MG63 (cell line): Measurements from ENCODE around the gene USP53. TPM values are rescaled to one million over a fixed set of nuclear protein-coding genes. Genes with fewer than 3 reads are reported as not detected.

Experiments
- DNase-seq: peaks from one replicate; pipeline ENCODE4 v3.0.0-alpha.2; 2020
- H3K27me3 ChIP-seq: fragments of 250-450 bp; sonication (Bioruptor Pico); 2 replicates; pipeline ENCODE4 v1.5.1; 2020; ENCODE audit warnings: mild to moderate bottlenecking, moderate library complexity
- H3K36me3 ChIP-seq: fragments of 250-450 bp; sonication (Bioruptor Pico); 2 replicates; pipeline ENCODE4 v1.5.1; 2020; ENCODE audit warnings: mild to moderate bottlenecking, moderate library complexity
- H3K4me3 ChIP-seq: fragments of 250-450 bp; sonication (Bioruptor Pico); 2 replicates; pipeline ENCODE4 v1.5.1; 2020; ENCODE audit warnings: mild to moderate bottlenecking, moderate library complexity
- H3K9me3 ChIP-seq: fragments of 250-450 bp; sonication (Bioruptor Pico); 2 replicates; pipeline ENCODE4 v1.5.1; 2020; ENCODE audit warnings: mild to moderate bottlenecking, moderate library complexity
- total RNA-seq: library from RNA; depleted of rRNA; stranded (reverse); fragments of >200 nt; shearing (Covaris generic); gene quantifications from 2 replicates; pipeline ENCODE4 v1.2.3, GENCODE V29; 2014; ENCODE audit warnings: low replicate concordance

The USP53 gene
- total RNA-seq, 1 experiment from 2014 or later: 6.3 TPM

GRCh38 chr4:119211867-119212233 lies 663 bp upstream of the USP53 start:
- no peak for DNase-seq
- H3K4me3 ChIP-seq: peak overlapping the region; percentile 79
- no peaks in the 10 kb centered on the region for H3K27me3 ChIP-seq
- H3K9me3 ChIP-seq: no peaks in the 10 kb centered on the region
- H3K36me3 ChIP-seq: no peaks in the 10 kb centered on the region

- Histone ChIP-seq H3K9me3 (no peaks in the 10 kb centered on the region), H3K36me3 (peaks cover 8% of the 10 kb centered on the region), H3K27me3 (no peaks in the 10 kb centered on the region), H3K4me3 (peak overlapping the region; percentile 79)
- DNase-seq: peak; percentile 92
Observed at GRCh38 chr4:119212964-119213606, 572 bp downstream of the USP53 start.

- Histone ChIP-seq H3K36me3 (peaks cover 28% of the 10 kb centered on the region), H3K27me3 (no peaks in the 10 kb centered on the region), H3K9me3 (no peaks in the 10 kb centered on the region), H3K4me3 (no peak overlapping the region)
- DNase-seq: no peak
Observed at GRCh38 chr4:119218093-119218492, 5.6 kb downstream of the USP53 start.

- DNase-seq: no peak
- no peaks in the 10 kb centered on the region for H3K27me3 ChIP-seq
- H3K9me3 ChIP-seq: no peaks in the 10 kb centered on the region
- H3K36me3 ChIP-seq: peaks cover 32% of the 10 kb centered on the region
- no peak overlapping the region for H3K4me3 ChIP-seq
Observed at GRCh38 chr4:119221412-119221811, 8.9 kb downstream of the USP53 start.

GRCh38 chr4:119227690-119228089 lies 15.2 kb downstream of the USP53 start:
- Histone ChIP-seq H3K27me3 (no peaks in the 10 kb centered on the region), H3K4me3 (no peak overlapping the region), H3K9me3 (no peaks in the 10 kb centered on the region), H3K36me3 (peaks cover 8% of the 10 kb centered on the region; the same call in 1 of the 2 replicates)
- DNase-seq: no peak

- no peaks in the 10 kb centered on the region for H3K9me3 ChIP-seq
- H3K36me3 ChIP-seq: peaks cover 2% of the 10 kb centered on the region; the same call in 1 of the 2 replicates
- no peaks in the 10 kb centered on the region for H3K27me3 ChIP-seq
- H3K4me3 ChIP-seq: no peak overlapping the region
- DNase-seq: no peak
Observed at GRCh38 chr4:119228406-119228805, 15.9 kb downstream of the USP53 start.

GRCh38 chr4:119229908-119230687 lies 17.6 kb downstream of the USP53 start:
- DNase-seq: no peak
- H3K4me3 ChIP-seq: no peak overlapping the region
- no peaks in the 10 kb centered on the region for H3K27me3 ChIP-seq
- 0 out of 2 replicates have a peak, but pooled peaks cover under 1% of the 10 kb centered on the region for H3K36me3 ChIP-seq
- no peaks in the 10 kb centered on the region for H3K9me3 ChIP-seq

- Histone ChIP-seq H3K4me3 (no peak overlapping the region), H3K9me3 (no peaks in the 10 kb centered on the region), H3K36me3 (peaks cover 5% of the 10 kb centered on the region; the same call in 1 of the 2 replicates), H3K27me3 (no peaks in the 10 kb centered on the region)
- no peak for DNase-seq
Observed at GRCh38 chr4:119231491-119231890, 19.0 kb downstream of the USP53 start.

GRCh38 chr4:119232286-119232685 lies 19.8 kb downstream of the USP53 start:
- Histone ChIP-seq H3K27me3 (no peaks in the 10 kb centered on the region), H3K4me3 (no peak overlapping the region), H3K9me3 (no peaks in the 10 kb centered on the region), H3K36me3 (peaks cover 5% of the 10 kb centered on the region; the same call in 1 of the 2 replicates)
- DNase-seq: no peak

- H3K36me3 ChIP-seq: peaks cover 5% of the 10 kb centered on the region; the same call in 1 of the 2 replicates
- no peaks in the 10 kb centered on the region for H3K9me3 ChIP-seq
- DNase-seq: no peak
- H3K4me3 ChIP-seq: no peak overlapping the region
- H3K27me3 ChIP-seq: no peaks in the 10 kb centered on the region
Observed at GRCh38 chr4:119233191-119233590, 20.7 kb downstream of the USP53 start.

GRCh38 chr4:119233750-119234149 lies 21.2 kb downstream of the USP53 start:
- peak; percentile 8 for DNase-seq
- no peak overlapping the region for H3K4me3 ChIP-seq
- H3K36me3 ChIP-seq: peaks cover 5% of the 10 kb centered on the region; the same call in 1 of the 2 replicates
- no peaks in the 10 kb centered on the region for H3K9me3 ChIP-seq
- H3K27me3 ChIP-seq: no peaks in the 10 kb centered on the region

GRCh38 chr4:119237201-119237600 lies 24.7 kb downstream of the USP53 start:
- peaks cover 5% of the 10 kb centered on the region; the same call in 1 of the 2 replicates for H3K36me3 ChIP-seq
- no peaks in the 10 kb centered on the region for H3K9me3 ChIP-seq
- H3K4me3 ChIP-seq: no peak overlapping the region
- no peak for DNase-seq
- no peaks in the 10 kb centered on the region for H3K27me3 ChIP-seq

GRCh38 chr4:119237642-119238041 lies 25.1 kb downstream of the USP53 start:
- Histone ChIP-seq H3K9me3 (no peaks in the 10 kb centered on the region), H3K27me3 (no peaks in the 10 kb centered on the region)

GRCh38 chr4:119238068-119238722 lies 25.7 kb downstream of the USP53 start:
- no peak for DNase-seq
- H3K27me3 ChIP-seq: no peaks in the 10 kb centered on the region
- H3K9me3 ChIP-seq: no peaks in the 10 kb centered on the region
- peaks cover 5% of the 10 kb centered on the region; the same call in 1 of the 2 replicates for H3K36me3 ChIP-seq
- no peak overlapping the region for H3K4me3 ChIP-seq

More at GRCh38 chr4:119237642-119238041, 25.1 kb downstream of the USP53 start:
- DNase-seq: no peak
- Histone ChIP-seq H3K36me3 (peaks cover 5% of the 10 kb centered on the region; the same call in 1 of the 2 replicates), H3K4me3 (no peak overlapping the region)

GRCh38 chr4:119240128-119240527 lies 27.6 kb downstream of the USP53 start:
- Histone ChIP-seq H3K4me3 (no peak overlapping the region), H3K36me3 (peaks cover 7% of the 10 kb centered on the region; the same call in 1 of the 2 replicates), H3K27me3 (no peaks in the 10 kb centered on the region), H3K9me3 (no peaks in the 10 kb centered on the region)
- no peak for DNase-seq

- Histone ChIP-seq H3K9me3 (no peaks in the 10 kb centered on the region), H3K4me3 (no peak overlapping the region), H3K27me3 (no peaks in the 10 kb centered on the region), H3K36me3 (peaks cover 5% of the 10 kb centered on the region; the same call in 1 of the 2 replicates)
- DNase-seq: no peak
Observed at GRCh38 chr4:119240568-119240967, 28.1 kb downstream of the USP53 start.

GRCh38 chr4:119242417-119242816 lies 29.9 kb downstream of the USP53 start:
- Histone ChIP-seq H3K36me3 (peaks cover 5% of the 10 kb centered on the region; the same call in 1 of the 2 replicates), H3K4me3 (no peak overlapping the region), H3K9me3 (no peaks in the 10 kb centered on the region), H3K27me3 (no peaks in the 10 kb centered on the region)
- DNase-seq: no peak
